ENCODE measurements around the gene TMEM30A.

Gene TMEM30A

GRCh38 chr6:75268988-75269354 is 15.6 kb downstream of the TMEM30A start:
- no peak for DNase-seq (ENCODE audit: low read depth)

DNA sequence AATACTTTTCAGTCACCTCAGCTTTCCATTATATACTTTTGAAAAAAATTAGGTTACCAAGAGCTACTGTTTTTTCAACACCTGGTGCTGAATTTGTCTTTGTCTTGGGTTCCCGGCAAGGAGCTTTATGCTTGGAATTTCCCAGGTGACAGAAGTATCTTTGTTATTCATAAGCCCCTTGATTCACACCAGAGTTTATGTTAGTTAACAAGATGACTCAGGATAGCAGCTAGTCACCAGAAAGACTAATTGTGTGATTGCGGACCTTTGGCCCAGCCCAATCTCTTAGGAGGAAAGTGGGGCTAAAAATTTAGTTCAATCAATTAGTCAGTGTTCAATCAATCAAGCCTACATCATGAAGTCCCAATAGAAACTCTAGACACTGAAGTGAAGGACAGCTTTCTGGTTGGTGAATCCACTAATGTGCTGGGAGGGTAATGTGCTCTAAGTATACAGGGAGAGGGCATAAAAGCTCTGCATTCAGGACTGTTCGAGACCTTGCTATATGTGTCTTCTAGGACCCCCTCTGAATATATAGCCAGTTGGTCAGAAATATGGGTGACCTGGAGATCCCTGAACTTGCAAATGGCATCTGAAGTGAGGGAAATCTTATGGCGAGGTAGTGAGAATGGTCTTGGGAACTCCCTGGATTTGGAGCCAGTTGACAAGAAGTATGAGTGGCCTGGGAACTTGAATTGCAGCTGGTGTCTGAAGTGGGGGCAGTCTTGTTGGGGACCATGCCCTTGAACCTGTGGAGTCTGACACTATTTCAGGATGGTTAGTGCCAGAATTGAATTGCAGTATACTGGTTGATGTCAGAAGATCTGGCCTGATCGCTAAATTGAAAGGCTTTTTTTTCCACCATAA is 16.2 kb downstream of the TMEM30A start:
- no peak for DNase-seq (ENCODE audit: low read depth)
- TF ChIP-seq CTCF (IDR thresholded peaks at IDR 0.05; ENCODE audit: low read length, missing control alignments): no peak
- no peak overlapping the region for H3K4me3 ChIP-seq (replicated peaks; ENCODE audit: low read depth, low read length)

More at GRCh38 chr6:75268988-75269354, 15.6 kb downstream of the TMEM30A start:
- no peak overlapping the region for H3K4me3 ChIP-seq (replicated peaks; ENCODE audit: low read depth, low read length)
- no peak for TF ChIP-seq CTCF (IDR thresholded peaks at IDR 0.05; ENCODE audit: low read length, missing control alignments)

- no peak overlapping the region for H3K4me3 ChIP-seq (replicated peaks; ENCODE audit: low read depth, low read length)
- TF ChIP-seq CTCF (IDR thresholded peaks at IDR 0.05; ENCODE audit: low read length, missing control alignments): no peak
- DNase-seq (ENCODE audit: low read depth): no peak
These were observed 17.1 kb downstream of the TMEM30A start for GRCh38 chr6:75267461-75267860.

DNA sequence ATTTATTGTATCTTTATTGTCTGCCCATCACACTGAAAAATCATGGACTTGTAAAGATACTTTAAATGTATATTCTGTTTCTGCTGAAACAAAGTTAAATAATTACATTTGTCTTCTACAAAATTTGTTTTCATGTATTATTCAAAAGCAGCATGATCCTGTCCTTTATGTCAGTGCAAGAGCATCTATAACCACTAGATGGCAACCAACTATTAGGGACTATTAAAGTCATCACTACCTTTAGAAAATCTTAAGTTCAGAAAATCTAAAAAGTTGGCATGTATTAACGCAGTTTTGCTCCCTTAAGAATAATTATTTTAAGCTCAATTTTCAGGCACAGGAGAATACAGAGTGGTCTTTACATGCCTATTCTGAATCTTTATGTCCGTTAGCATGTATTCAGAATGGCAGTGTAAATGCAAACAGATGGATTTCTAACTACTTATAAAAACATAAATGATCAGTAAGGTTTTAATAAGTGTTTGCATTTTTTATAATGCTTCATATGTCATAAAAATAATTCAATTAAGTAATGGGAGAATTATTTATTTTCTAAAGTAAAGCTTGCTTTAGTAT is 17.8 kb downstream of the TMEM30A start:
- H3K4me3 ChIP-seq (replicated peaks; ENCODE audit: low read depth, low read length): no peak overlapping the region
- peak; percentile 90 for TF ChIP-seq CTCF (IDR thresholded peaks at IDR 0.05; ENCODE audit: low read length, missing control alignments)
- peak; percentile 77 for DNase-seq (ENCODE audit: low read depth)

DNA sequence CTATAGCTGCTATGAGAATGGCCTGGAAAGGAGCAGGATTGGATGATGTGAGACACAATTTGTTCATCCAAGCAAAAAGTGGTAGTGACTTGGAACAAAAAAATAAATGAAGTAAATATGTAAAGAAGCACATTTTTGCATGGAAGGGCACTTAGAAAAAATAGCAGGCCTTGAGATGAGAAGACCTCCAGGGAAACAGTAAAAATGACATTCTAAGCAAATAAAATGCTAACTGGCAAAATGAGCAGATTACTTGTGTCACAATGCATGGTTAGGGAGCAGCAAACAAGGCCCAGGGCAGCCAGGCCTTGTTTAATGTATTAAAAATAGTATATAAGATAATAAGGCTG is 21.2 kb downstream of the TMEM30A start:
- H3K4me3 ChIP-seq (replicated peaks; ENCODE audit: low read depth, low read length): no peak overlapping the region
- DNase-seq (ENCODE audit: low read depth): no peak
- TF ChIP-seq CTCF (IDR thresholded peaks at IDR 0.05; ENCODE audit: low read length, missing control alignments): no peak

DNA sequence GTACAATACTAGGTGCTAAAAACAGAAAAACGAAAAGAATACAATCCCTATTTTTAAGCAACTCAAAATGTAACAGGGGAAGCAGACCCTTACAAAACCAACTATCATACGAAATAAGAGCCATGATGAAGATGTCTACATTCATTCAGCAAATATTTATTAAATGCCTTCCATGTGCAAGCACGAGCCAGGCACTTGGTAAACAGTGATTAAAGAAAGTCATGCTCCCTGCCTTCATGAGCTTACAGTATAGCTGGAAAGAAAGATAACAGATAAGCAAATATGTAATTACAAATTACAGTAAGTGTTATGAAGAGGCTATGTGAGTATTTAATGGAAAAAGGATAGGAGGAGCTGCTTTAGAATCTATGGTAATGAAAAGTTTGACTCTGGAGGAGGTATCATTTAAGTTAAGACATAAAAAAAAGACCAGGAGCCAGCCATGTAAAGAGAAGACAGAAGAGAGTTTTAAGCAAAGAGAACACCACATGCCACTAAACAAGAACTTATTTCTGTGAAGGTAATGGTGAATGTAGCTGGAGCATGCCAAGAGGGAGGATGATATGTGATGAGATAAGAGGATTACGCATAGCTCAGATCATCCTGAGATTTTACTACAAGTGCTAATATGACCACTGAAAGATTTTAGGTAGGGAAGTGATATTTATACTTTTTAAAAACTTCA is 21.7 kb downstream of the TMEM30A start:
- TF ChIP-seq CTCF (IDR thresholded peaks at IDR 0.05; ENCODE audit: low read length, missing control alignments): no peak
- H3K4me3 ChIP-seq (replicated peaks; ENCODE audit: low read depth, low read length): no peak overlapping the region
- no peak for DNase-seq (ENCODE audit: low read depth)
